ENCODE measurements around the gene ADK. TPM values are rescaled to one million over a fixed set of nuclear protein-coding genes. Genes with fewer than 3 reads are reported as not detected.
A peak's percentile ranks its signal among the peaks of the same experiment; 100 is the strongest.
"Not testable (repeated sequence)": the region's sequence is repeated elsewhere in the genome, so short reads cannot be mapped to it uniquely, and the experiment has no call there.

The ADK gene
- total RNA-seq, 1 donor from 2014 or later = 53.7 TPM

GRCh38 chr10:74523199-74523598 is 372.2 kb downstream of the ADK start:
- FAIRE-seq = no peak
- H3K36me3 ChIP-seq (ENCODE audit: control insufficient read depth, insufficient read depth, low read length) = no peaks in the 10 kb centered on the region
- TF ChIP-seq, protein P1, sequence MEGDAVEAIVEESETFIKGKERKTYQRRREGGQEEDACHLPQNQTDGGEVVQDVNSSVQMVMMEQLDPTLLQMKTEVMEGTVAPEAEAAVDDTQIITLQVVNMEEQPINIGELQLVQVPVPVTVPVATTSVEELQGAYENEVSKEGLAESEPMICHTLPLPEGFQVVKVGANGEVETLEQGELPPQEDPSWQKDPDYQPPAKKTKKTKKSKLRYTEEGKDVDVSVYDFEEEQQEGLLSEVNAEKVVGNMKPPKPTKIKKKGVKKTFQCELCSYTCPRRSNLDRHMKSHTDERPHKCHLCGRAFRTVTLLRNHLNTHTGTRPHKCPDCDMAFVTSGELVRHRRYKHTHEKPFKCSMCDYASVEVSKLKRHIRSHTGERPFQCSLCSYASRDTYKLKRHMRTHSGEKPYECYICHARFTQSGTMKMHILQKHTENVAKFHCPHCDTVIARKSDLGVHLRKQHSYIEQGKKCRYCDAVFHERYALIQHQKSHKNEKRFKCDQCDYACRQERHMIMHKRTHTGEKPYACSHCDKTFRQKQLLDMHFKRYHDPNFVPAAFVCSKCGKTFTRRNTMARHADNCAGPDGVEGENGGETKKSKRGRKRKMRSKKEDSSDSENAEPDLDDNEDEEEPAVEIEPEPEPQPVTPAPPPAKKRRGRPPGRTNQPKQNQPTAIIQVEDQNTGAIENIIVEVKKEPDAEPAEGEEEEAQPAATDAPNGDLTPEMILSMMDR (IDR thresholded peaks at IDR 0.05; ENCODE audit: insufficient read depth, low read length, severe bottlenecking) = no peak
- no peaks in the 10 kb centered on the region for H3K27me3 ChIP-seq (ENCODE audit: control insufficient read depth, insufficient read depth, low read length)
- DNase-seq (ENCODE audit: low read depth) = no peak
- H3K4me3 ChIP-seq (ENCODE audit: low read depth, low read length) = no peak overlapping the region

- no peak for DNase-seq (ENCODE audit: low read depth)
- TF ChIP-seq, protein P1 (IDR thresholded peaks at IDR 0.05; ENCODE audit: insufficient read depth, low read length, severe bottlenecking) = no peak
- H3K4me3 ChIP-seq (ENCODE audit: low read depth, low read length) = no peak overlapping the region
- FAIRE-seq = no peak
- no peaks in the 10 kb centered on the region for H3K36me3 ChIP-seq (ENCODE audit: control insufficient read depth, insufficient read depth, low read length)
- H3K27me3 ChIP-seq (ENCODE audit: control insufficient read depth, insufficient read depth, low read length) = no peaks in the 10 kb centered on the region
Measured at GRCh38 chr10:74525885-74526284, 374.9 kb downstream of the ADK start.

GRCh38 chr10:74527611-74528010 is 376.6 kb downstream of the ADK start:
- not testable (repeated sequence) for H3K4me3 ChIP-seq (ENCODE audit: low read depth, low read length); H3K36me3 ChIP-seq (ENCODE audit: control insufficient read depth, insufficient read depth, low read length); H3K27me3 ChIP-seq (ENCODE audit: control insufficient read depth, insufficient read depth, low read length); DNase-seq (ENCODE audit: low read depth)
- peak; percentile 32 for FAIRE-seq

DNA sequence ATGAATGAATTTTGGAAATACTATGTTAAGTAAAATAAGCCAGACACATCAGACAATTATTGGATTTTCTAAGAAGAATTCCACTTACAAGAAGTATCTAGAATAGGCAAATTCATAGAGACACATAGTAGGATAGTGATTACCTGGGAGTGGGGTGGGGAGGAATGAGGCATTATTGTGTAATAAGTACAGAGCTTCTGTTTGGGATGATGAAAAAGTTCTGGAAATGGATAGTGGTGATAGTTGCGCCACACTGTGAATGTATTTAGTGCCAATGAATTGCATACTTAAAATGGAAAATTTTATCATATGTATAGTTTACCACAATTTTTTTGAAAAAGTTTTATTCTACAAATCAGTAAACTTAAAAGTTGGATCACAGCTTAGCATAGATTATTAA is 378.2 kb downstream of the ADK start:
- TF ChIP-seq, protein P1 (IDR thresholded peaks at IDR 0.05; ENCODE audit: insufficient read depth, low read length, severe bottlenecking) = no peak
- Histone ChIP-seq H3K4me3 (ENCODE audit: low read depth, low read length) (no peak overlapping the region), H3K27me3 (ENCODE audit: control insufficient read depth, insufficient read depth, low read length) (no peaks in the 10 kb centered on the region), H3K36me3 (ENCODE audit: control insufficient read depth, insufficient read depth, low read length) (no peaks in the 10 kb centered on the region)
- FAIRE-seq = no peak
- peak; percentile 11 for DNase-seq (ENCODE audit: low read depth)

DNA sequence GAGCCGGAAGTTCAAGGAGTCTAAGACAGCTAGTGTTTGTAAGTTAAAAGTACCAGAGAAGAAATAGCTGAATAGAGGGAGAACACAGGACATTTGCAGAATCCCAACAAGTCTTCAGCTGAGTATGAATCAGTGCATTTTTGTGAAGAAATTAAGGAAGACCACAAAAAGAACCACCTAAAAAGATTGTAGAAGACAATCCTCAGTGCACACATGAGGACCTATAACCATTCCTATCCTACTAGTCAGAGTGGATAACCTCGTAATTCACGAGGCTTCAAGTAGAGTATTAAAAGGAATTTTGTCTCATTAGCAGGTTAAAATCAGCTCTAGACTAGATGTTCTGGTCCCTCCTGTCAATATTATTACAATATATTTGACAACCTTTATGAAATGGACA is 380.0 kb downstream of the ADK start:
- Histone ChIP-seq H3K36me3 (ENCODE audit: control insufficient read depth, insufficient read depth, low read length) (no peaks in the 10 kb centered on the region), H3K27me3 (ENCODE audit: control insufficient read depth, insufficient read depth, low read length) (no peaks in the 10 kb centered on the region), H3K4me3 (ENCODE audit: low read depth, low read length) (no peak overlapping the region)
- FAIRE-seq = no peak
- DNase-seq (ENCODE audit: low read depth) = no peak
- TF ChIP-seq, protein P1 (IDR thresholded peaks at IDR 0.05; ENCODE audit: insufficient read depth, low read length, severe bottlenecking) = no peak

DNA sequence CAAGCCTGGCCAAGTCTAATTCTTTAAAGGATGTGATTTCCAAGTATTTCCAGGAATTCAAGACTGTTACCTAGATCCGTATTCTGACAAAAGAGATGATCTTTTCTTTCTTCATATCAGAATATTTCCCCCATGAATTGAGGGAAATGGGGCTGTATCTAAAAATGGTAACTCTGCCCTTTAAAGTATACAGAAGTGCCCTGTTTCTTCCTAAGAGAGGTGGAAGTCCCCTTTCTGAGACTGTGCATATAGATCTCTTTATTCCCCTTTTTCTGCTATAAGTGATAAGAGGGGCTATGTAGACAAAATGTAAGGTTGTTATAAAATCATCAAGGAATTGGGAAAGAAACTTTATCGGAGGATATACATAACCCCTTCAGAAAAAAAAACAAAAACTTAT is 388.3 kb downstream of the ADK start:
- TF ChIP-seq, protein P1 (IDR thresholded peaks at IDR 0.05; ENCODE audit: insufficient read depth, low read length, severe bottlenecking) = no peak
- Histone ChIP-seq H3K36me3 (ENCODE audit: control insufficient read depth, insufficient read depth, low read length) (no peaks in the 10 kb centered on the region), H3K27me3 (ENCODE audit: control insufficient read depth, insufficient read depth, low read length) (no peaks in the 10 kb centered on the region), H3K4me3 (ENCODE audit: low read depth, low read length) (no peak overlapping the region)
- FAIRE-seq = no peak
- DNase-seq (ENCODE audit: low read depth) = no peak

Measured in bronchial epithelial cell (primary cell).